IPS-18a (cell line): Measurements from ENCODE around the gene CLEC7A.

Experiments
- H3K27ac ChIP-seq: one replicate; pipeline ENCODE4 v1.5.1; 2013; ENCODE audit warnings: low read length
- H3K27me3 ChIP-seq: one replicate; pipeline ENCODE4 v1.6.1; 2013; ENCODE audit warnings: mild to moderate bottlenecking, low read length; ENCODE audit not compliant: control insufficient read depth, insufficient read depth
- H3K36me3 ChIP-seq: one replicate; pipeline ENCODE4 v1.6.1; 2013; ENCODE audit warnings: low read depth, low read length; ENCODE audit not compliant: control insufficient read depth
- H3K4me1 ChIP-seq: one replicate; pipeline ENCODE4 v1.6.1; 2013; ENCODE audit warnings: low read depth, low read length; ENCODE audit not compliant: control insufficient read depth
- H3K4me3 ChIP-seq: one replicate; pipeline ENCODE4 v1.5.1; 2013; ENCODE audit warnings: low read length
- H3K9ac ChIP-seq: one replicate; pipeline ENCODE4 v1.6.1; 2013; ENCODE audit warnings: mild to moderate bottlenecking, low read length, moderate library complexity
- H3K9me3 ChIP-seq: one replicate; pipeline ENCODE4 v1.6.1; 2013; ENCODE audit warnings: low read depth, low read length; ENCODE audit not compliant: control insufficient read depth

The CLEC7A gene

GRCh38 chr12:10135126-10135525 lies 5.1 kb upstream of the CLEC7A start:
- no peak overlapping the region for H3K4me3 ChIP-seq
- H3K9ac ChIP-seq: no peak overlapping the region
- H3K36me3 ChIP-seq: no peaks in the 10 kb centered on the region
- H3K4me1 ChIP-seq: peaks cover 27% of the 10 kb centered on the region
- no peaks in the 10 kb centered on the region for H3K9me3 ChIP-seq
- no peaks in the 10 kb centered on the region for H3K27me3 ChIP-seq
- no peak overlapping the region for H3K27ac ChIP-seq

GRCh38 chr12:10132850-10133370 lies 2.9 kb upstream of the CLEC7A start:
- no peaks in the 10 kb centered on the region for H3K36me3 ChIP-seq
- no peaks in the 10 kb centered on the region for H3K9me3 ChIP-seq
- peak overlapping the region; percentile 2 for H3K4me3 ChIP-seq
- no peaks in the 10 kb centered on the region for H3K27me3 ChIP-seq
- peaks cover 36% of the 10 kb centered on the region for H3K4me1 ChIP-seq
- no peak overlapping the region for H3K9ac ChIP-seq
- H3K27ac ChIP-seq: no peak overlapping the region

GRCh38 chr12:10131111-10131690 lies 1.2 kb upstream of the CLEC7A start:
- H3K27ac ChIP-seq: no peak overlapping the region
- H3K9ac ChIP-seq: no peak overlapping the region
- no peaks in the 10 kb centered on the region for H3K36me3 ChIP-seq
- no peak overlapping the region for H3K4me3 ChIP-seq
- H3K27me3 ChIP-seq: no peaks in the 10 kb centered on the region
- peaks cover 36% of the 10 kb centered on the region for H3K4me1 ChIP-seq
- H3K9me3 ChIP-seq: no peaks in the 10 kb centered on the region

GRCh38 chr12:10128687-10129086 lies 1.3 kb downstream of the CLEC7A start:
- no peaks in the 10 kb centered on the region for H3K27me3 ChIP-seq
- H3K4me1 ChIP-seq: peaks cover 34% of the 10 kb centered on the region
- no peaks in the 10 kb centered on the region for H3K36me3 ChIP-seq
- no peak overlapping the region for H3K4me3 ChIP-seq
- no peaks in the 10 kb centered on the region for H3K9me3 ChIP-seq
- no peak overlapping the region for H3K27ac ChIP-seq
- H3K9ac ChIP-seq: no peak overlapping the region

- Histone ChIP-seq H3K9me3 (no peaks in the 10 kb centered on the region), H3K36me3 (no peaks in the 10 kb centered on the region), H3K27me3 (no peaks in the 10 kb centered on the region), H3K4me1 (peaks cover 20% of the 10 kb centered on the region), H3K4me3 (no peak overlapping the region), H3K27ac (no peak overlapping the region), H3K9ac (no peak overlapping the region)
Measured at GRCh38 chr12:10126413-10126812, 3.6 kb downstream of the CLEC7A start.

GRCh38 chr12:10122689-10123088 lies 7.3 kb downstream of the CLEC7A start:
- H3K4me3 ChIP-seq: no peak overlapping the region
- H3K4me1 ChIP-seq: no peaks in the 10 kb centered on the region
- no peaks in the 10 kb centered on the region for H3K36me3 ChIP-seq
- no peaks in the 10 kb centered on the region for H3K27me3 ChIP-seq
- no peak overlapping the region for H3K9ac ChIP-seq
- H3K9me3 ChIP-seq: no peaks in the 10 kb centered on the region
- H3K27ac ChIP-seq: no peak overlapping the region

- H3K9ac ChIP-seq: no peak overlapping the region
- H3K27me3 ChIP-seq: no peaks in the 10 kb centered on the region
- H3K4me1 ChIP-seq: no peaks in the 10 kb centered on the region
- no peaks in the 10 kb centered on the region for H3K36me3 ChIP-seq
- no peak overlapping the region for H3K4me3 ChIP-seq
- H3K27ac ChIP-seq: no peak overlapping the region
- H3K9me3 ChIP-seq: no peaks in the 10 kb centered on the region
Measured at GRCh38 chr12:10121278-10121677, 8.7 kb downstream of the CLEC7A start.

GRCh38 chr12:10119066-10119465 lies 10.9 kb downstream of the CLEC7A start:
- H3K9ac ChIP-seq: no peak overlapping the region
- no peaks in the 10 kb centered on the region for H3K36me3 ChIP-seq
- no peaks in the 10 kb centered on the region for H3K4me1 ChIP-seq
- no peaks in the 10 kb centered on the region for H3K27me3 ChIP-seq
- no peak overlapping the region for H3K4me3 ChIP-seq
- no peak overlapping the region for H3K27ac ChIP-seq
- no peaks in the 10 kb centered on the region for H3K9me3 ChIP-seq

GRCh38 chr12:10115890-10116289 lies 14.1 kb downstream of the CLEC7A start:
- Histone ChIP-seq H3K27me3 (no peaks in the 10 kb centered on the region), H3K36me3 (no peaks in the 10 kb centered on the region), H3K27ac (no peak overlapping the region), H3K9me3 (no peaks in the 10 kb centered on the region), H3K9ac (no peak overlapping the region), H3K4me3 (no peak overlapping the region), H3K4me1 (no peaks in the 10 kb centered on the region)

GRCh38 chr12:10115311-10115710 lies 14.7 kb downstream of the CLEC7A start:
- no peak overlapping the region for H3K27ac ChIP-seq
- H3K4me3 ChIP-seq: no peak overlapping the region
- no peaks in the 10 kb centered on the region for H3K27me3 ChIP-seq
- H3K9ac ChIP-seq: no peak overlapping the region
- H3K4me1 ChIP-seq: no peaks in the 10 kb centered on the region
- no peaks in the 10 kb centered on the region for H3K36me3 ChIP-seq
- no peaks in the 10 kb centered on the region for H3K9me3 ChIP-seq

GRCh38 chr12:10113920-10114319 lies 16.1 kb downstream of the CLEC7A start:
- H3K4me3 ChIP-seq: no peak overlapping the region
- no peaks in the 10 kb centered on the region for H3K27me3 ChIP-seq
- no peak overlapping the region for H3K27ac ChIP-seq

GRCh38 chr12:10113075-10113474 lies 16.9 kb downstream of the CLEC7A start:
- Histone ChIP-seq H3K4me1 (no peaks in the 10 kb centered on the region), H3K36me3 (no peaks in the 10 kb centered on the region), H3K9ac (no peak overlapping the region), H3K27ac (no peak overlapping the region), H3K27me3 (no peaks in the 10 kb centered on the region), H3K4me3 (no peak overlapping the region), H3K9me3 (no peaks in the 10 kb centered on the region)

More at GRCh38 chr12:10113920-10114319, 16.1 kb downstream of the CLEC7A start:
- Histone ChIP-seq H3K4me1 (no peaks in the 10 kb centered on the region), H3K9me3 (no peaks in the 10 kb centered on the region), H3K9ac (no peak overlapping the region), H3K36me3 (no peaks in the 10 kb centered on the region)
